GM12878 (cell line): ENCODE measurements around the gene C1orf74. TPM values are rescaled to one million over a fixed set of nuclear protein-coding genes. Genes with fewer than 3 reads are reported as not detected.

Experiments used
- ASH2L ChIP-seq: fragments of 300-600, 200-600 bp; sonication (generic); IDR thresholded peaks from 2 replicates; pipeline ENCODE4 v1.6.1; 2017; ENCODE audit warnings: low read depth, mild to moderate bottlenecking, borderline replicate concordance
- BRCA1 ChIP-seq: IDR thresholded peaks from 2 replicates; pipeline ENCODE4 v1.6.1; 2011; ENCODE audit warnings: low read depth, low read length, improper control_type of control experiment
- CEBPZ ChIP-seq: fragments of 150-350 bp; IDR thresholded peaks from 2 replicates; pipeline ENCODE4 v1.6.1; 2016; ENCODE audit warnings: low read depth, low read length
- CHD4 ChIP-seq: fragments of 200-600 bp; sonication (generic); IDR thresholded peaks from 2 replicates; pipeline ENCODE4 v1.6.1; 2016; ENCODE audit warnings: mild to moderate bottlenecking
- FOS ChIP-seq: IDR thresholded peaks from 3 replicates; pipeline ENCODE4 v1.6.1; 2011; ENCODE audit warnings: borderline replicate concordance; ENCODE audit not compliant: insufficient read length; ENCODE audit errors: extremely low read depth
- HSF1 ChIP-seq: fragments of 150-350 bp; IDR thresholded peaks from 2 replicates; pipeline ENCODE4 v1.6.1; 2014; ENCODE audit warnings: mild to moderate bottlenecking, low read depth, low read length
- MEF2A ChIP-seq: IDR thresholded peaks from 2 replicates; pipeline ENCODE4 v1.6.1; 2011; ENCODE audit warnings: low read depth, mild to moderate bottlenecking, low read length, moderate library complexity; ENCODE audit not compliant: insufficient read depth
- MEF2B ChIP-seq: fragments of 450-650 bp; IDR thresholded peaks from 2 replicates; pipeline ENCODE4 v1.6.1; 2018; ENCODE audit warnings: mild to moderate bottlenecking, moderate library complexity; ENCODE audit not compliant: partially characterized antibody, poor library complexity, severe bottlenecking
- MTA2 ChIP-seq: fragments of 450-650 bp; IDR thresholded peaks from 2 replicates; pipeline ENCODE4 v1.6.1; 2016; ENCODE audit warnings: low read depth, mild to moderate bottlenecking, moderate library complexity
- NFXL1 ChIP-seq: fragments of 450-650 bp; IDR thresholded peaks from 2 replicates; pipeline ENCODE4 v1.6.1; 2017; ENCODE audit warnings: antibody characterized with exemption, mild to moderate bottlenecking, borderline replicate concordance
- NKRF ChIP-seq: fragments of 450-650 bp; conservative IDR thresholded peaks from 2 replicates; pipeline ENCODE4 v1.6.1; 2017; ENCODE audit warnings: mild to moderate bottlenecking, moderate library complexity
- NRF1 ChIP-seq: conservative IDR thresholded peaks from 2 replicates; pipeline ENCODE4 v1.6.1; 2011; ENCODE audit warnings: mild to moderate bottlenecking, low read depth, low read length, improper control_type of control experiment
- POLR2A ChIP-seq: IDR thresholded peaks from 2 replicates; pipeline ENCODE4 v1.6.1; 2011; ENCODE audit warnings: low read depth, mild to moderate bottlenecking, low read length
- RAD51 ChIP-seq: fragments of 450-650 bp; IDR thresholded peaks from 2 replicates; pipeline ENCODE4 v1.6.1; 2016; ENCODE audit warnings: moderate library complexity, mild to moderate bottlenecking, inconsistent platforms
- RCOR1 ChIP-seq: conservative IDR thresholded peaks from 2 replicates; pipeline ENCODE4 v1.6.1; 2012; ENCODE audit warnings: low read depth, low read length, improper control_type of control experiment
- RFX5 ChIP-seq: IDR thresholded peaks from 2 replicates; pipeline ENCODE4 v1.6.1; 2011; ENCODE audit warnings: low read depth, low read length, improper control_type of control experiment
- SMARCA5 ChIP-seq: fragments of 450-650 bp; IDR thresholded peaks from 2 replicates; pipeline ENCODE4 v1.6.1; 2017; ENCODE audit warnings: mild to moderate bottlenecking
- SUZ12 ChIP-seq: fragments of 200-600 bp; sonication (generic); IDR thresholded peaks from one replicate; pipeline ENCODE4 v1.6.1; 2018; ENCODE audit warnings: antibody characterized with exemption, mild to moderate bottlenecking; ENCODE audit not compliant: unreplicated experiment
- TBL1XR1 ChIP-seq: IDR thresholded peaks from 2 replicates; pipeline ENCODE4 v1.6.1; 2012; ENCODE audit warnings: low read depth, low read length, improper control_type of control experiment
- ZBTB4 ChIP-seq: fragments of 450-650 bp; formaldehyde crosslinking; IDR thresholded peaks from 2 replicates; pipeline ENCODE4 v1.4.0; 2022; ENCODE audit warnings: mild to moderate bottlenecking, moderate library complexity
- polyA plus RNA-seq, 11 experiments: library from polyadenylated mRNA; depleted of rRNA in 4 of 11; unstranded in 6 of 11; stranded (reverse) in 5 of 11; fragments of >200 nt; fragmentation: Nextera tagmentation in 4 of 11; fragmentation: Illumina TruSeq in 1 of 11; extraction: Ambion mirVana in 4 of 11; extraction: Trizol in 1 of 11; gene quantifications; 1 replicate in 1 of 11; 2 replicates in 10 of 11; pipeline versions ENCODE4 v1.2.1 to v1.2.3, GENCODE V29; 2011 to 2016; ENCODE audit warnings: inconsistent platforms in 2 of 11, missing spikeins in 2 of 11, low read depth in 1 of 11
- total RNA-seq, 4 experiments: library from RNA; depleted of rRNA in 3 of 4; stranded (reverse); fragments of >200 nt in 3 of 4; fragmentation: Illumina TruSeq in 1 of 4; extraction: Trizol in 1 of 4; gene quantifications; 2 replicates each; pipeline versions ENCODE4 v1.2.1 to v1.2.3, GENCODE V29; 2013 to 2021

The C1orf74 gene
- total and polyA plus RNA-seq, 10 of the 15 experiments (the other 5 are each of a cell fraction or from before 2014, with no cell fraction given): 3.1 to 5.5 (median 3.6) TPM

- TF ChIP-seq CEBPZ (no peak), TBL1XR1 (0 out of 2 replicates have a peak, but pooled peaks have one; percentile 59), MTA2 (peak; percentile 45; the same call in 1 of the 2 replicates), RCOR1 (no peak), RAD51 (peak; percentile 90), MEF2B (peak; percentile 12), NKRF (peak; percentile 99), SUZ12 (no peak), NFXL1 (no peak), HSF1 (no peak), BRCA1 (no peak), FOS (peak; percentile 18), CHD4 (no peak), POLR2A (peak; percentile 79), MEF2A (0 out of 2 replicates have a peak, but pooled peaks have one; percentile 26), SMARCA5 (no peak; the same call in 1 of the 2 replicates), ASH2L (no peak), RFX5 (no peak), NRF1 (no peak), ZBTB4 (CRISPR knock-in tag) (no peak)
Observed at GRCh38 chr1:209827384-209828262, 43.3 kb upstream of the C1orf74 start, which contains the start of gene UTP25 (continued).
